GM18502 (cell line): Measurements from ENCODE around the gene KCND3.
"Not testable (repeated sequence)": the region's sequence is repeated elsewhere in the genome, so short reads cannot be mapped to it uniquely, and the experiment has no call there.

Source experiments
- ATAC-seq: cut with Tn5 transposase; IDR thresholded peaks from one replicate; pipeline ENCODE4 v1.9.1; 2021; ENCODE audit warnings: mild to moderate bottlenecking; ENCODE audit not compliant: unreplicated experiment, poor library complexity

KCND3 gene

DNA sequence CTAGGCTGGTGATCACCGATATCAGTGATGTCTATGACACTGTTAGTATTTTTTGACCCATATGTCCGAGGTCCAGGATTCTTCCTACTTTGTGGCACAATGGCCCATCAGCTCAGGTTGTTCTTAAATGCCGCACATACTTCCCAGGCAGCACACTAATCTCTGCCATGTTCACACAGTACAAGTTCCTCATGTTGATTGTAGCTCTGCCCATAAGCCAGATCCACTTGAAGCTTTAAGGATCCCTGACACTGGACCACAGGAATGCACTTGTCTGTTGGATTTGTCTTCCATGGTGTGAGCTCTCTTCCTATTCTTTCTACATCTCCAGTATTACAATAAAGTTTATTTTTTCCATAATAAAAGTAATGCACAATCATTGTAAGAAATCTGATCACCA, 164.3 kb downstream of the KCND3 start:
- no peak for ATAC-seq

DNA sequence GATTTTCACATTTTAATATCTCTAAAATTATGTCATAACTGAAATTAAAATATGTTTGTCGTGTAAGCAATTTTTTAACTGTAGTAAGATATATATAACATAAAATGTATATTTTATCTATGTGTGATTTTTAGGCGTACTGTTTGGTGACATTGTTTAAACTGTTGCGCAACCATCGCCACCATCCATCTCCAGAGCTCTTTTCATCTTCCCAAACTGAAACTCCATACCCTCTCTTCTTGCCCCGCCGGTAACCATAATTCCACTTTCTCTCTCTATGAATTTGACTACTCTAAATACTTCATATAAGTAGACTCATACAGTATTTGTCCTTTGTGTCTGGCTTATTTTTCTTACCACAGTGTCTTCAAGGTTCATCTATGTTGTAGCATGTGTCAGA, 167.3 kb downstream of the KCND3 start:
- ATAC-seq: no peak

DNA sequence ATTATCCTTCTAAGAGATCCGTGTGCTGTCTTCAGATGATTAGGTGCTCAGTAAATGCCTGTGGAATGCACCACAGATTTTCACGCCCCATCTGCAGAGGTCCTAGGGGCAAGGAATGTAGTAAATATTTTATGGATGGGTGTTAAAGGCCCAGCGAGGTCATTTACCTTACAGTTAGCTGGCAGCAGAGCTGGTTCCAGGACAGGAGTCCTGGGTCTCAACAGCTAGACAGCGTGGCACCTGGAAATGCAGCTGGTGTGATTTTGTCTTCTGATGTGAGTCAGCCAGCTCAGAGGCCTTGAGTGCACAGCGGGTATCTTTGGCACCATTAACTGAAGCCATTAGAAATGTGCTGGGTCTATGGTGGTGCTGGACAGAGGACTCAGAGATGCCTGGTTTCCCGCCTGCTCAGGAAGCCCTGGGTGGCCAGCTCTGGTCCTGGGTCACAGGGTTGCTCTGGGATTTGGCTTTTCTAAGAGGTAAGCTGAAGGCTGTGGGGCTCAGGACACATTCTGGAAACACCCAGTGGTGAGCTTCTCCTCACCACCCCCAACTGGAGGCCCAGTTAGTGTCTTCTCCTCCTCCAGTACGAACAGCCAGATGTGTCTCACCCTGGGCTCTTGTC, 168.2 kb downstream of the KCND3 start:
- no peak for ATAC-seq

DNA sequence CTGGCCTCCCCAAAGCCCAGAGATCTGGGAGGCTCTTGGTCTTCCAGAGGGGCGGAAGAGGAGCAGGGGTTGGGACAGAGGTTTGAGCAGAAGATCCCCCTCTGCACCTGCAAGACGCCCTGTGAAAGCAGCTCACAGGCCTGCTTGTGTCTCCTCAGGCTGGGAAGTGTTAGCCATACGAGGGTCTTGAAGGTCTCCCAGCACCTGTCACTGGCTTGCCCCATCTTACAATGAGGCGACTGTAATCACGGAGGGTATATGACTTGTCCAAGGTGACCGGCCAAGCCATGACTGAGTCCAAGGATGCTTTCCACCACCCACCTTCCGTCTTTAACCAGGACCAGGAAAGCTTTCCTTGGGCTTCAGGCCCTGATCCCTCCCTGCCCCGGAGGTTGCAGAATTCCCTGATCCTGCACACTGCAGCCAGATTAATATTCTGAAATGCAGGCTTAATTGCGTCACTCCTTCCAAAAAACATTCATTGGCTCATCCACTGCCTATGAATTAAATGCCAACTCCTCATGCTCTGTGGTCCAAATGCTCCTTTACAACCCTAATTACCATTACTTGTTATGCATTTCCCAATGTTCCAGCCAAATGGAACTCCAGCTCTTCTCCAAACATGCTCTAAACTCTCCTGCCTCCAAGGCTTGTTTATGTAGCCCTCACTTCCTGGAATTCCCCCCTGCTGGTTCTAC, 169.8 kb downstream of the KCND3 start:
- no peak for ATAC-seq

DNA sequence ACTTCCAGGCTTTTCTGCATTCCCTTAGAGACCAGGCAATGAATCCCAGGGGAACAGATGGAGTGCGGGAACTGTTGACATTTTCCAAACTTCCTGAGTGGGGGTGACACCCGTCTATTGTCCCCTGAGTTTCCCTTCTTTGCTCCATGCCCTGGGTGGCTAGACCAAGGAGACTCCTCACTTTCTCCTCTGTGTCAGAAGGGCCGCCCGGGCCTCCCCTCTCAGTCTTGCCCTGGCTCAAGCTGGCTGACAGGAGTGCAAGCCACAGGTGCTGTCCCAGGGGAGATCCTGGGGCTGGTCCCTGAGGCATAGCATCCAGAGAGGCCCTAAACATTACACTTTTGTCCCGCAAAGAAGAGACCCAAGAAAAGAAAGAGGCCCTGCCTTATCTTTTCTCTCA, 170.9 kb downstream of the KCND3 start:
- no peak for ATAC-seq

DNA sequence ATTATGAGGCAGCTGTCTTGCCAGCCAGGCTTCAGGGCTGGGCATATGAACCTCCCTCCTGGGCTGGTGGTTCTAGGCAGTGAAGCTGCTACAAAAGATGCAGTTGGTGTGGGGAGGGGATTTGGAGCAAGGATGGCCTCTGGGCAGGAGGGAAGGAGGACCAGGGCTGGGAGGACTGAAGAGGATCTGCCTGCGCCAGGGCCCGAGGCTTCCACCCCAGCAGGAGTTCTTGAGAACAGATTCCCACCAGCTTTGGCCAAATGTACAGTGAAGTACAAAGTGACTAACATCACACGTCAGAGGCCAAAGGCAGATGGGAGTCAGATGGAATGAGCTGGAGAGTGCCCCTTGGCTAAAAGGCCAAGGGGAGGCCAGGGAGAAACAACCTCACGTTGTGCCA, 171.4 kb downstream of the KCND3 start:
- ATAC-seq: no peak

DNA sequence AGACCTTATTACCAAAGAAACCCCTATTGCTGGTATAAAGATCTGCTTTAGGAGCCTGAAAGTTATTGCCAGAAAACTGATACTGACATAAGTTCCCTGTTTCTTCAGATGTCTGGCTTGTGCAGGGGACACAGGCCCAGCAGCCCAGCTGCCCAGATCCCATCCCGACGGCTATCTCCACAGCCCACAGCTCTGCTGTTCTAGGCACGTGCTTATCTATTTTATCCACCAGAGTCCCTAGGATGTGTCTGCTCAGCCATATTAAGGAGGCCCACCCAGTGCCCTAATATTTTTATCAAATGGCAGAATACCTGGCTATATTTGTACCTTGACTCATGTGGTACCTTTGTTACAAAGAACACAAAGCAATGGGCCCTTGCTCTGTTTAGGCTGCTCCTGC, 174.8 kb downstream of the KCND3 start:
- no peak for ATAC-seq

DNA sequence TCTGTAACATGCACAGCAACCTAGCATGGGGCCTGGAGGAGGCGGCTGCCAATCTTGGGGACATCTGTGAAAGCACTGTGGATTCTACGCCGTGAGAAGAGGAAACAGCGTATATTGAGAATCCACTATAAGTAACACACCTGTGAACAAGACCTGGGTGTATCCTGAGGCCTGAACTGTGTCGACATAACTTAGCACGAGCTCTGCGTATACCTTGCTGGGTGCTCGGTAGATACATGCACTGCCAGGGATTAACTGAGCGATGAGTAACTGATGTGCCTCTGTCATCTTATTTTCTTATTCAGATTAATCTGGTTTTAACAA, 175.2 kb downstream of the KCND3 start:
- ATAC-seq: no peak

DNA sequence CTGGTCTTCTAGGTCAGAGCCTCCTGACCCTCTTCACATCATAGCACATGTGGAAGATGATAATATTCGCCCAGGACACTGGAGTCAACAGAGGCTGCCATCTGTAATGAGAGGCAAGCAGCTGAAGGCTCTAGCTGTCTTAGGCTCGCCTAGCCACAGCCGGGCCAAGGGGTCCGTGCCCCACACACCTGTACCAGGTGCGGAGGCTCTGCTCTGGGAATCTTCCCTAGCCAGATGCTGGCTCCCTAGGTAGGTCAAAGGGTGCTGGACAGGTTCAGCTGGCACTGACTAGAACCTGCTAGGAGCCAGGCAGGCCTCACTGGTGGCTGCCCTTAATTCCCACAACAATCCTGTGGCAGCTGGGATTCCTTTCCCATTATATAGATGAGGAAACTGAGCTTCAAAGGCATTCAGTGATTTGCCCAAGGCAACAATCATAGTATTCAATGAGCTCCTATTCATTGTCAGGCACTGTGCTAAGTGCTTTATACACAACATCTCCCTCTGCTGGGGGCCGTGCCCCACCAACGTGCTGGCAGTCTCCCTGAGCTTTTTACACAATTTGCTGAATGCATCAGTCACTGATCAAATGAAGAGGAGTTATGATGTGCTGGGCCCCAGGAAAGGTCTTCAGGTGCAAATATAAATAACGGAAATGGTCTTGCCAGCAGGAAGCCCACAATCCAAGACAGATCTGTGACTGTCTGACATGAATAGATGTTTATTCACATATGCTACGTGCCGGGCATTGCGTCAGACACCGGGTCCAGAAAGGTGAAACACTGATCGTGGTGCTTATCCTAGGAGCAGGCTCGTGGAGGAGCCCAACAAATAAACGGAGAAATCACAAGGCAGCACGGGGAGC, 175.8 kb downstream of the KCND3 start:
- ATAC-seq: no peak

DNA sequence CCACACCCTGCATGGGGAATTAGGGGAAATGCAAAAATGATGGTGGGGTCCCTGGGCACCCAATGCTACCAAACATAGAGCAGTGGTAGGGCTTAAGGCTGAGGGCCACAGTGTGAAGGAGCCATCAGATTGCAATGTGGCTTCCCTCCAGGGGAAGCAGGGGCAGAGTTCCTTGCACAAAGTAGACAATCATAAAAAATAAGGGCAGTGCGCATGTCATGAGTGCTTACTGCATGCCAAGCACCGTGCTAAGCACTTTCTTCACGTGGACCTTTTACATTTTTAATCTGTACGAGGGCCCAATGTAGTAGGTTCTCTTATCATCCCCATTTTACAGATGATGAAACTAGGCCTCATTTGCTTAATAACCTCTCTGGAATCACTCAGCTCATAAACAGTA, 177.2 kb downstream of the KCND3 start:
- no peak for ATAC-seq

DNA sequence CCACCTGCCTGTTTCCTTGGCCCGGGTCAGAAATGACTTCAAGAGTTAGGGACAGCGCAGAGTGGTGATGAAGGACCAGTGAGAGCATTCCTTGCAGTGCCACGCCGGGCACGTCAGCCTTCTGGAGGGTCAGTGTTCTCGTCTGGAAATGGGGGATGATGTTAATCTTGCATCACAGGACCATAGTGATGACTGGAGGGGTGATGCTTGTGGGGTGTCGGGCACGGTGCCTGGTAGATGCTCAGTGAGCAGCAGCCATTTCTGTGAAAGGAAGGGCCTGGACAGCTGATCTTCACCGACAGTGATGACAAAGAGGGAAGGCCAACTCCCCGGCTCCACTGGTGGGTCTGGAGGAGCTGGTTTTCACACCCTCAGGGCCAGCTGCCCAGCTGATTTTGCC, 177.6 kb downstream of the KCND3 start:
- ATAC-seq: no peak

DNA sequence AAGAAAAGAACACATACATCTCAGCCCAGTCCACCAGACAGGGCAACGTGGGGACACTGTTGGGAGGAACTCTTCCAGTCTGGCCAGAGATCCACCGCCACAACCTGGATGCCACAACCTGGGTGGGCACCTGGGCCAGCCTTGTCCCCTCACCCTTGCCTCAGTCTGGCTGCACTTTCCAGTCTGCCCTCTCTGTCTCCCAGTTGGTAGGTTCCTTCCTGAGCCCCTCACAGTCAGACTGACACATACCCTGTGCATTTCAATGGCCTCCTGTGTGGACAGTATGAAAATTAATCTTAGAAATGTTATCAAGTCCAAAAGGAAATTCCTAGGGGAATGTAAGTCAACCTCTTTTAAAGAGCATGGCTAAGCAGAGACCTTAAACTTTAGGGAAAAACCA, 184.2 kb downstream of the KCND3 start:
- no peak for ATAC-seq

DNA sequence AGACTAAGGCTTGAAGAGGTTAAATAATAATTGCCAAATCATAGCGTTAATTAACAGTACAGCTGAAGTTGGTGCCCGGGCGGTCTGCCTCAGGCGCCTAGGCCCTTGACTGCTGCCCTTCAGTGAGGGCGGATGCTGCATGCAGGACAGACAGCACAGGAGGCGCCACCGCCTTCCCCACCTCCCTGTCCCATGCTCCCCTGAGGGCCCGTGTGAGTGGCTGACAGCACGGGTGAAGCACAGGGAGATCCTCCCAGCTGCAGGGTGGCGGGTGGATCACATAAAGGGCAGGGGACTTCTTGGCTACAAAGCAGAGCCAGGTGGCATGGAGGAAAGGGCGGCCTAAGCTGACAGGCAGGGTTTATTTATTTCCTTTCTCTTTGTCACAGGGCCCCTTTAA, 184.7 kb downstream of the KCND3 start:
- no peak for ATAC-seq

DNA sequence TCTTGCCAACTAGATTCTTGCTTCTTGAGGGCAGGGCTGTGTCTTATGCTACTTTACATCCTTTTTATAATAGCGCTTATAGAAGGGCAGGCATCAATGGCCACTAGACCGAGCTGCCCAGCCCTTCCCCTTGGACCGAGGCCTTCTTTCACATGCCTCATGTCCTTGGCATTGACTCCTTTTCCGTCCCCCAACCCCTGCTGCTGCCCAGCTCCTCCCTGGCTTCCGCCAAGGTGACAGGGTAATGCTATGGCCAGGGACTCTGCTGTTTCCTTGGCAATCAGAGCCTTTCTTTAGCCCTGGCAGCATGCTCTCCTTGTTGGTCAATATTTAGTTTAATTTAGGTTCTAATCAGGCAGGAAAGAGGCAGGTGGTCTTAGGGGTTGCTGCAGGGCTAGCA, 185.5 kb downstream of the KCND3 start:
- ATAC-seq: no peak

DNA sequence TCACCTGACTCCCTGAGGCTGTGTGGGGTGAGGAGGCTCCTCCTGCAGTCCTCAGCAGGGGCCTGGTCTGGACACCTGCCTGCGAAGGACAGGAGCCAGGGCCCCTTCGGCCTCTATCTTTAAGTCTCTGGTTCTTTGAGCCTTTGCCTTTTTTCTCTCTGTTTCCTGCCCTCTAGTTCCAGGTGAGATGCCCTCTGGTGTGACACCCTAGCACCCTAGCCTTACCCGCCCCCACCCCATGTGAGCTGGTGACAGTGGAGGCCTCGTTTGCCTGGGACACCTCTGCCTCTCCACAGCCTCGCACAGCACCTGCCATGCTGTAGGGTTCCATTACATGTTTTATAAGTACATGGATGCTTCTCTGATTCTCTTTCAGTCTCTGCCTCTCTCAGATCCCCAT, 186.5 kb downstream of the KCND3 start:
- ATAC-seq: no peak

DNA sequence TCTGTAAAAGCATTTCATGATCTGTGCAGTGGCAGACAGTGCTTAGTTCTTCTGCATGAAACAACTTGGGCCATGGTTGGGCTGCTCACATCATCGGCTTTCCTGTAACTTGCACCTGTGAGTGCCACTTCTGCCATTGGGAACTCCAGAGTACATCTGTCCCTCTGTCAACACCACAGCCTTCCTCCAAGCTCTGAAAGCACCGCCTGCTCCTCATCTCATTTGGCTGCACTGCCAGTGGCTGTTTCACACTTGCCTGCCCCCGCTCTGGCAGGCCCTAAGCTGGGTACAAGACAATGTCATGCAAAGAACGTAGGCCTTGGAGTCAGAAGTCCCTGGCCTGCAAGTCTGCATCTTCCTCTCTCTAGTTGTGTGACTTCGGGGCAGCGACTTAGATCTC, 187.4 kb downstream of the KCND3 start:
- ATAC-seq: no peak

DNA sequence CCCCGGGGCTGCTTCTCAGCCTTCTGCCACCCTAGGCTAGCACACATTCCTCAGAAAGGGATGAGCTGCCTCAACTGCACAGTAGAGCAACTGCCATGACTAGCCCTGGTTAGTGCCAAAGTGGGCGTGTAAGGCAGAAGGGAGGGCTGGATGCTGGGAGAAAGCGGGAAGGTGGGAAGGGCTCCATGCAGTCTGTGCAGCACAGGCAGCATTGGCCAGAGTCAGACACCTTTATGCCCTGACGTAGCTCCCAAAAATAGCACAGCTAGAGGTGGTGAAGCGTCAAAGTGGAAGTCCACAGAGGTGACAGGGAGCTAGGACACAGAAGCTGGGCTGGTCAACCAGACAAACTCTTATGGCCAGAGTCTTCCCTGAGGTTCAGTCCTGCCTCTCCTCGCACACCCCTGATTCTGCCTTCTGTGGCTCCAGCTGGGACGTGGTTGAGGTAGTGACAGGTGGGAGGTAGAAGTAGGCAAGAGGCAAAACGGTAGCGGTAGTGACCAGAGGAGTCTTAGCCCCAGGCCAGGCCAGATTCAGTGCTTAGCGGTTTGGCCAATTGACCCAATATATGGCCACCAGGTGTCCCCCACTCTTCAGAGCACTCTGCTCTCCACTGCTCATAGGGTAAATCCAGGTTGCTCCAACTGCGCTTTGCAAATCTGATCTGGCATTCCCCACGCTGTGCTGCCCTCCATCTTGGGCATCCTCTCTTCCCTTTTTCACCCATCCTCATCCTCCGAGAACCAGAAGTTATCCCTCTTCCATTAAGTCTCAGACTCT, 188.2 kb downstream of the KCND3 start:
- ATAC-seq: no peak

DNA sequence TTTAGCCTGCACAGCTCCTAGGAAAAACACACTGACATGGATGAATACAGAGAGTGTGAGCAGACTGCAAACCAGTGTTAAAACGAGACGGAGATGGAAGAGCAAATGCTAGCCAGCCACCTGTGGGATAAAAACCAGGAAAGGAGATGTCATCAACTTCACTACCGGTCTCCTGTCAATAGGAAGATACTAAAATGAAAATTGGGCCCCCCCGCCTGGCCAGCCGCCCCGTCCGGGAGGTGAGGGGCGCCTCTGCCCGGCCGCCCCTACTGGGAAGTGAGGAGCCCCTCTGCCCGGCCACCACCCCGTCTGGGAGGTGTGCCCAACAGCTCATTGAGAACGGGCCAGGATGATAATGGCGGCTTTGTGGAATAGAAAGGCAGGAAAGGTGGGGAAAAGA, 189.7 kb downstream of the KCND3 start:
- not testable (repeated sequence) for ATAC-seq

DNA sequence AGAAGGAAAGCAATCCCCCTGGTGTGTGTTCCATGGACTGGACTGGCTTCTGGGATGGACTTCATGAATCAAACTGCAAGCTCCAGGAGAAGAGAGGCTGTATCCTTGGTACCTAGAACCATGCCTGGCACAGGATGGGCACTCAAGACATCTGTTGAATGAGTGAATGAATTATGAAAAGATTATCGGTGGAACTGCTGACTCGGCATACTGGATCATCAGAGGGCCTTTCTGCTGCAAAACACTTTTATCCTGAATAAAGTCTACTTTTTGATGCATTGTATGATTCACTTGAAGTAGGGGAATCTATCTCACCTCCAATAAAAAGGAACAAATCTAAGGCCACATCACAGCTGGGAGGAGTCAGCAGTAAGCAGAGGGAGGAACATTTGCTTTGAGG, 190.9 kb downstream of the KCND3 start:
- no peak for ATAC-seq

DNA sequence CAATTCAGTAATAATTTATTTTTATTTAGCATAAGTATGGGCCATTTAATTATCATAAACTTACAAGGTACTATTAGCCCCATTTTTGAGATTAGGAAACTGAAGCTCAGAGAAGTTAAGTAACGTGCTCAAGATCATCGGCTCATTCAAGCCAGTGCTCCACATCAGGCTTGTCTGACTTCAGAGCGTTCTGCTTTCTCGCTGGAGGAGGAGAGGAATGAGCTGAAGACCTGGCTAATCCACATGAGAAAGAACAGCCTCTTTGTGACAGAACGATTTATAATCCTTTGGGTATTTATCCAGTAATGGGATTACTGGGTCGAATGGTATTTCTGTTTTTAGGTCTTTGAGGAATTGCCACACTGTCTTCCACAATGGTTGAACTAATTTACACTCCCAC, 194.1 kb downstream of the KCND3 start:
- no peak for ATAC-seq

DNA sequence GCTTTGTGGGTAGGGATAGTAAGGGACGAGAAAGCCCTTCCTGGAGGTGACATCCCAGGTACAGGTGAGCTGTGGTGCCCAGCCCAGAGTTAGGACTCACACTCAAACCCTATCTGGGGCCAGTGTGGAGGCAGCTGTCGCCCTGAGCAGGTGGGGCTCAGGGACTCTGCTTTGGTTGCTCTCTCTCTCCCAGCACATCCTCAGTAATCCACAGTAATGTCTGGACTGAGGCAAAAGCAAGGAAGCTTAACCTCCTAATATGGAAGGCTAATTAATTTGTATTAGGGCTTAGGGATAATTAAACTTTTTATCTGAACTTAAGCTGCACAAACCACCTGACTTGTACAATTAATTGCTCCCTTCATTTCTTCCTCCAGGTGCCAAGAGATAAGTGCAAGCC, 195.5 kb downstream of the KCND3 start:
- ATAC-seq: no peak
